Mammary epithelial cell (primary cell): ENCODE measurements around the gene SHC2.

Experiments
- CTCF ChIP-seq, 2 donors: IDR thresholded peaks in 1 of 2; conservative IDR thresholded peaks in 1 of 2; 2 replicates each; pipeline ENCODE4 v1.5.1; 2011 to 2012; ENCODE audit warnings: inconsistent platforms in 2 of 2, low read length in 2 of 2, mild to moderate bottlenecking in 2 of 2, control low read depth in 1 of 2, low read depth in 1 of 2; ENCODE audit not compliant: insufficient read depth in 1 of 2; ENCODE audit errors: extremely low read depth in 1 of 2
- EZH2 ChIP-seq: IDR thresholded peaks from 2 replicates; pipeline ENCODE4 v1.6.1; 2012; ENCODE audit warnings: low read length, inconsistent platforms, borderline replicate concordance

DNA sequence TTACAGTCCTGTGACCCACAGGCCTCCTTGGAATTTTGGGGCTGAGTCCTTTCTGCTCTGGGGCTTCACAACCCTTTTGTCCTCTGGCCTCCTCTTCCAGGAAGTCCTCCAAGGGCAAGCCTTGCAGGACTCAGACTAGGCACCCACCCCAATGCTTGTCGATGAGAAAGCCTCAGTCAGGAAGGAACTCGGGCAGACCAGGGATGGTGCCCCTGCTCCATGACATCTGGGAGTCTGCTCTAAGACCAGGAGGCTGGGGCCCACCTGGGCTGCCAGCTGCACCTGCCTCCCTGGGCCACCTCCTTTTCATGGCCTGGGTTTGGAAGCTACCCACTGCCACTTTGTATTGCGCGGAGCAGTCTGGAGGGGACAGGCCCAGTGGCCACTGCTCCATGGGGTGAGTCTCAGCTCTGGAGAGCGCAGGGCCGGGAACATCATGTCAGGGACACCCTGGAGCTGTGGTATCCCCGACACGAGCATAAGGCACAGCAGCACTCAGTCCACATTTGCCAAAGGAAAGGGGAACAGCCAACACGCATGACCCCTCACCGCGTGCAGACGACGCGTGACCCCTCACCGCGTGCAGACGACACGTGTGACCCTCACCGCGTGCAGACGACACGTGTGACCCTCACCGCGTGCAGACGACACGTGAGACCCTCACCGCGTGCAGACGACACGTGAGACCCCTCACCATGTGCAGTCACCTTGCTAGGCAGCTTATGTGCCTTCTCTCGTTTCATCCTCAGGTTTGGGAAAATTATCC, 62.7 kb downstream of the SHC2 start:
- TF ChIP-seq CTCF (conservative IDR thresholded peaks at IDR 0.05 in 1 of 2, IDR thresholded peaks at IDR 0.05 in 1 of 2; ENCODE audit: extremely low read depth in 1 of 2, insufficient read depth in 1 of 2, low read depth in 1 of 2, low read length in 2 of 2) (no peak), EZH2 (no peak)
